Retinal pigment epithelial cell (primary cell): ENCODE data around the gene C9.

ENCODE experiments used
- DNase-seq: peaks from one replicate; pipeline ENCODE4 v3.0.0-alpha.2; 2010; ENCODE audit warnings: low read depth
- H3K4me3 ChIP-seq: 2 replicates; pipeline ENCODE4 v1.5.1; 2011; ENCODE audit warnings: mild to moderate bottlenecking, low read length, control low read depth, moderate library complexity
- TF ChIP-seq, protein P1 (sequence below): conservative IDR thresholded peaks from 2 replicates; pipeline ENCODE4 v1.5.1; 2011; ENCODE audit warnings: low read depth, low read length, control low read depth, inconsistent platforms

The C9 gene

DNA sequence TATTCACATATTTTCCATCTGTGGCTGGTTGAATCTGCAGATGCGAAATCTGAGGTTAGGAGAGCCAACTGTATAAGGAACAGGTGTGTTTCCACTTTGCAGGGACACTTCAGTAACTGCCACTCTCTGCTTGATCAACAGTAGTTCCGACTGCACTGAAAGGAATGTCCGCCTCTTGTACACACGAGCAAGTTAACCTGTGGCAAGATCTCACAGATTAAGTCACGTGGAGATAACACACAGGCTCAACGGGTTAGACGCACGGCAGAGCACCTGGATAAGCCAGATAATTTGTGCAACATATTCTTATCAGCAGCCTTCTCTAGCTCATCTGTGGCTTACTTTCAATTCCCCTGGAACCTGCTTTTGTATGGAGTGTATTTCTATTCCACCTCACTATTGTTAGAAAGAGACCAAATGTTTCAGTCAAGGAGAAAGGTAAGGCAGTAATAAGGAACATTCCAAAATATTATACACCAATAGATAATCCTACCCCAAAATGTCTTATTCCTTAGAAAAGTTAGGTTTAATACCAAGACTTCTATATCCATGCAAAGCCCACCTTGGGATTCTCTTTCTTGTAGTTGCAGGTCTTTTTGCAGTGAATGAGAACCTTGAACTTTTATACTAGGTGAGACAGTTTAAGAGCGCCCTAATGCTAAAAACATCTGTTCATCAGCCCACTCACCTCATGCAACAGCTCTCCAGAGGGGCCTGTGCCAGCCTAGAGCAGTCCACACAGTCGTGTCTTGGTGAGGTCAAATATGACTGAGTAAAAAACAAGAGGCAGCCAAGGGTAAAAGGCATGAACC is 6.5 kb upstream of the C9 start:
- H3K4me3 ChIP-seq, result no peak overlapping the region
- TF ChIP-seq, protein P1, sequence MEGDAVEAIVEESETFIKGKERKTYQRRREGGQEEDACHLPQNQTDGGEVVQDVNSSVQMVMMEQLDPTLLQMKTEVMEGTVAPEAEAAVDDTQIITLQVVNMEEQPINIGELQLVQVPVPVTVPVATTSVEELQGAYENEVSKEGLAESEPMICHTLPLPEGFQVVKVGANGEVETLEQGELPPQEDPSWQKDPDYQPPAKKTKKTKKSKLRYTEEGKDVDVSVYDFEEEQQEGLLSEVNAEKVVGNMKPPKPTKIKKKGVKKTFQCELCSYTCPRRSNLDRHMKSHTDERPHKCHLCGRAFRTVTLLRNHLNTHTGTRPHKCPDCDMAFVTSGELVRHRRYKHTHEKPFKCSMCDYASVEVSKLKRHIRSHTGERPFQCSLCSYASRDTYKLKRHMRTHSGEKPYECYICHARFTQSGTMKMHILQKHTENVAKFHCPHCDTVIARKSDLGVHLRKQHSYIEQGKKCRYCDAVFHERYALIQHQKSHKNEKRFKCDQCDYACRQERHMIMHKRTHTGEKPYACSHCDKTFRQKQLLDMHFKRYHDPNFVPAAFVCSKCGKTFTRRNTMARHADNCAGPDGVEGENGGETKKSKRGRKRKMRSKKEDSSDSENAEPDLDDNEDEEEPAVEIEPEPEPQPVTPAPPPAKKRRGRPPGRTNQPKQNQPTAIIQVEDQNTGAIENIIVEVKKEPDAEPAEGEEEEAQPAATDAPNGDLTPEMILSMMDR, result no peak
- DNase-seq, result no peak

DNA sequence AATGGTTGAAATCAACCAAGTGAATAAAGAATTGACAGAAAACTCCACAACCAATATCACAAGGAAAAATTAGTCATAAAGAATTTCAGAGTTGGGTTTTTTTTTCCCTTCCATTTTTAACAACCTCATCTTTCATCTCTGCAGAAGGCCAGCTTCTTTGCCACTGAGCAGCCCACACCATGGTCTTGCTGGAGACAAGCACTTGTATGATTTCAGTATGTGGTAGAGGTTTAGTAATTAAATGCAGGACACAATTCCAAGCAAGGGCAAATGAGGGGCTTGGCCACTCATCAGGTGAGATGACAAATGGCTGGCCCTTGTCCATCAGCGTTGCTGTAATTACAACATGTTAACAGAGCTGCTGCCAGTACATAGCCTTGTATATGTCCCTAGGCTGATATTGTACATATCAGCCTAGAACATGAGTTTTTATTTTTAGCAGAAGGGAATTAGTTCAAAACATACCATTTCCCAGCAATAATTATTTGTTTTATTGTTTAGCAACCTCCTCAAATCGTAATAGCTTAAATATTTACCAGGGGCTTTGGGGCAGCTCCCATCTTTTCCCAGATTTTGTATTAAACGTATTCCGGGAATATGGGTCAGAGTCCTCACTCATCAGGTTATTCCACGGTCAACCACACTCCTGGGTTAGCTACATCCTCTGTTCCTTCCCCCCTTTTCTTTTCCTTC is 5.0 kb upstream of the C9 start:
- DNase-seq, result no peak
- no peak overlapping the region for H3K4me3 ChIP-seq
- TF ChIP-seq, protein P1, result no peak

DNA sequence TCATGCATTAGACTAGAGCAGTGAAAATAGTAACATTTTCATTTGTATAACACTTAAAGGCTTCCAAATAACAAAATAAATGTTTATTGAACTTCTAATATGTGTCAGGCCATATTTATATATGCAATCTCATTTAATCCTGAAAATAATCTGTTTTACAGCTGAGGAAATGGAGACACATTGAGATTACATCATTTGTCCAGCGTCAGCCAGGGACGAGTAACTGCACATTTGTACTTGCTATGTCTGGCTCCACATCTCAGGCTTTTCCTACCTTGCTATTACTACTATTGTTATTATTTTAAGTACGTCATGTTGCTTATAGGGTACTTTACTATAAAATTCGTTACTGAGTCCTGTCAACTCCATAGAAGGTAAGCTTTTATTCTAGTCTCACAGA is 3.8 kb upstream of the C9 start:
- TF ChIP-seq, protein P1, result no peak
- no peak overlapping the region for H3K4me3 ChIP-seq
- no peak for DNase-seq

DNA sequence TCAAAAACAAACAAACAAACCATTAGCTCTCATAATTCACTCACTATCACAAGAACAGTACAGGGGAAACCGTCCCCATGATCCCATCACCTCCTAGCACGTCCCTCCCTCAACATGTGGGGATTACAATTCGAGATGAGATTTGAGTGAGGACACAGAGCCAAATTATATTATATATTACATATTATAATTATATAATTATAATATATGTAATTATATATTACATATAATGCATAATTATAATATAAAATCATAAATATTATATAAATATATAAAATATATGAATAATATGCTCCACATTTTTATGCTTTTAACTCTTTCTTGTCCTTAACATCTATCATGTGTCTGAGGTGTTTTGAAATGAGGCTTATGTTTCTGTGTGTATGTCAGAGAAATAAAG is 3.4 kb upstream of the C9 start:
- H3K4me3 ChIP-seq, result no peak overlapping the region
- TF ChIP-seq, protein P1, result no peak
- no peak for DNase-seq

DNA sequence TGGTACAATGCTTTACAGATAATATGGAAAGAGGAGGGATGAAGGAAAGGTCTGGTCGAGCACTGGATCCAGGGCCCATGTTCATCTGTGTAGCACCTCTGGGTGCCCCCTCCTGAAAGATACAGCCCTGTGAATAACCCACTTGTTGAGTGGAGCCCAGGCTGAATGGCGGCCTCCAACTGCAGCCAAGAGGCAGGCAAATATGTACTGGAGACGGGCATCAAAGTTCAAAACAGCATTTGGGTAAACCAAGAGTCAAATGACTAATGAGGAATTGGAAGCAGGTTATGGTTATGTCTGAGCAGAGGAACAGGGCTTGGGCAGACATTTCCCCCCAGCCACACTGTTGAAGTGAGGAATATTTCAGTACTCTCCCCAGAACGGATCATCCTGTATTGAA is 1.1 kb downstream of the C9 start:
- DNase-seq, result no peak
- H3K4me3 ChIP-seq, result no peak overlapping the region
- TF ChIP-seq, protein P1, result no peak

DNA sequence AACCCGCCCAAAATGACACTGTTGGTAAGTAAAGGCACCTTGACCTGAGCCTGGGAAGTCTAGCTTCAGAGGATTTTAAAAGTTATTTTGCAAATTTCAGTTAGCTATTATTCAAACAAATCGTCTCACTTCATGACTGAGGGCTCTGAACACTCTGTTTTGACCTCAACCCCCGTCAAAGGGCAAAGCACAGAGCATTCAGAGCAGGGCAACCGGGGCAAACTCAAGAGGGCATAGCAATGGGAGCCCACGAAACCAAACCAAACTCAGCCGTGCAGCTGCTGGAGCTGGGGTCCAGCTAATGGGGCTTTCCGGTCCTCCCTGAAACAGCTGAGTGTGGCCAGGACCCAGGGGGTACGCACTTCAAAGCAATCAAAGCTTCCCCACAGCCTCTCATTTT is 1.6 kb downstream of the C9 start:
- TF ChIP-seq, protein P1, result no peak
- H3K4me3 ChIP-seq, result no peak overlapping the region

DNA sequence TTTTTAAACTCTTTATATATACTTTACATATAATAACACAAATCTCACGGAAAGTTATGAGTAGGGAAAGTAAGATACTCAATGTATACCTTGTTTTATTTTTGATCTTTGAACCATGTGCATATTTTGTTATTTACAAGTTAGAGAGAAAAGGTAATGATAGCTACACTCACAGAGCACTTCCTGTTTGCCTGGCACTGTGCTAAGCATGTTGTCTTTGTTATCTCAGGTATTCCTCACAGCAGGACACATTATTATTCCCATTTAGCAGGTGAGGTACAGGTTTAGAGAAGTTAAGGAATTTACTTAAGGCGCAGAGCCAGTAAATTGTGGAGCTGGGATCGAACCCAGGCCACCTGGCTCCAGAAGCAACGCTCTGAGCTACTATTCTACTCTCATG is 3.0 kb downstream of the C9 start:
- no peak for DNase-seq
- no peak overlapping the region for H3K4me3 ChIP-seq
- TF ChIP-seq, protein P1, result no peak

More for the DNA sequence above, 1.6 kb downstream of the C9 start:
- no peak for DNase-seq
